IPS-NIHi7 (cell line): ENCODE measurements around the gene AGBL1.
"Not testable (repeated sequence)": the region's sequence is repeated elsewhere in the genome, so short reads cannot be mapped to it uniquely, and the experiment has no call there.

Experiments used
- DNase-seq: peaks from one replicate; pipeline ENCODE4 v3.0.0; 2012; ENCODE audit warnings: mixed read lengths; ENCODE audit errors: extremely low spot score

The AGBL1 gene

DNA sequence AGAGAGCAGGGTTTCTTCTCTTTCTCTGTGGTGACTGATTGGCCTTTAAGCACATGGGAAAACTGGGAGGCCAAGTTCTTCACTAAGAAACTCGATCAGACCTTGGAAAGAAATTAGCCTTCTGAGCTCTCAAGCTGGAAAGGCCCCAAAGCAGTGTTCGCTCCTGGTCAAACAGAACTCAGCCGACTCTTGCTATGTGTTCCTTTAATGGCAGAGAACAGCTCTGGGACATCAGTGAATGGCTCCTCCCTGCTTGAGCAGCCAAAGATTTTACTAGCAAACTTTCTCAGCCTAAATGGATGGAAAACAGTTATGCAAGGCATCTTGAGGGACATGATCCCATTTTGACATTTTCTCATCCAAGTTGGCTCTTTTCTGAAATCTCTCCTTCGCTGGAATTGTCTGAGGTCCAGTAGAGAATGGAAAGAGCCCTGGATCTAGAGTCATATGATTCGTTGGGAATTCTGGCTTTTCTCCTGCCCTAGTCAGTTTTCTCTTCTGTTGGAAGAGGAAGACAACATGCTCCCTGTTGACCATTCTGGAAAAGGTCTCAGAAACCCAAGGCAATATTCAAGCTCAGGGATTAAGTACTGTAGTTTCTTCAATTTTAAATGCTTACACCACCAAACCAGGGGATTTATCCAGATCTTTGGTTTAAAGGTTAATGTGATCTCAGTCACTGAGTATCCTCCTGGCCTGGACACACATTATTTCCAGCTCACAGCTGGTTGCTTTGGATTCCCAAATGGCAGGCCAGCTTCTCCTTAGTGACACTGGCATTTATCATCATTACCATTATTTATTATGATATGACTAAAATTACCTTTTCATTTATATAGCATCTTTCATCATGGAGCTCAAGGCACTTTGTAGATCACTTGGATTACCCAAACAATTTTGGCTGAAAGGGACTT, 319.6 kb downstream of the AGBL1 start:
- no peak for DNase-seq

DNA sequence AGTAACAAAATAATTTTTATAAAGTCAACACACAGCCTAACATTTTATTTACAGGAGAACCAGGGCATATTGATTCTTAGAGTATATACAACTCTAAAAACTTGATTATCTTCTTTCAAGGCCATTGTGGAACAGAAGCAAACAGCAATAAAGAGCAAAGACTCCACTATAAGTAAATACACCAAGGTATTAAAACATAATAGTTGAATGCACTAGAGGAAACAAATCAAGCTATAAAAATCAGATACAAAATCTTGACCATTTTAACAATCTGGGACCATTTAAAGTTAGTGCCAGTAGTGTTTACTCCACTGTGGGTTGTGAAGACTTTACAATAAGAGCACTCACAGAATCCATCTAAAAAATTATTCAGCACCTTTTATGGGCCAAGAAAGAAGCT, 323.6 kb downstream of the AGBL1 start:
- DNase-seq = no peak

DNA sequence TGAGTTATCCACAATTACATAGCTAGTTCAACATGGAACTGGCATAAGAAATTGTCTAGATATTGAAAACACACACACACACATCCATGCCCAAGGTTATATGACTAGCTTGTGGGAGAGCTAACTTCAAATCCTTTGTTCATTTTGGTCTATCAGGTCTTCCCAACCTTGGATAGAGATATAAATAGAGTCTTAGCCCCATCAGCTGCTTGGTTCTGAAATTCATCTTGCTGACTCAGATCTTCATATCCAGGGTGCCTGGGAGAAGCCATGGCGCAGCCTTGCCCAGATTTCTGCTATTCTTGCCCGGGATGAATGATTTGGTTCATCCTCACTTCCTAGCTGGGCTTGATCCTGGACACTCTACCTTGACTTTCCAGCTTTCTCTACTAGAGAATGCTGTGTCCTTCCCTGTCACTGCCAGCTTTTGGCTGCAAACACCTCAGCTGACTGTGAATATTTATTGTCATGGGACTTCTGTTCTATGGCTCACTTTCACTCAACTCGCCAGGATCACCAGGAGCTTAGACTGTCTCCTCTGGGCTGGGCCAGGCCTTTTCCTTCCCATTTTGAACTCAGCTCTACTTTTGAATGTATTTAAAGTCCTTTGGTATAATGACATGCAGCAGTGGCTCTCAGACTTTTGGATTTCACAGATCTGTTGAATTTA, 324.4 kb downstream of the AGBL1 start:
- DNase-seq = no peak

DNA sequence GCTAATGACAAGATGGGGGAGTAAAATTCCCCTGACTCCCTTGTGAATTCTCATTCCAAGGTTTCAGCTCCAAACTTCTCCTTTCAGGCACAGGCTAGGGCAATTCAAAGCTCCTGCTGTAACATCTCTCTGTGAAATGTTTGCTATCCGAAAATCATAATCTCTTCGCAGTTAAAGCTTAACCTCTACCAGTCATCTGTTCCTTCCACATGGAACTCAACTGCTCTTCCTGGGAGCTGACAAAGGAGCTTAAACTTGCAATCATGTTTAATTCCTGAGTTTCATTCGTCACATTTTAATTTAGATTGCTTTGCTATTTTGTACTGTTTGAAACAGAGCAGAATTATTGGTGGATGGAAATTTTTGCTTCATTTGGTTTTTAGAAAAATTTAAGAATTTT, 328.6 kb downstream of the AGBL1 start:
- DNase-seq = no peak

DNA sequence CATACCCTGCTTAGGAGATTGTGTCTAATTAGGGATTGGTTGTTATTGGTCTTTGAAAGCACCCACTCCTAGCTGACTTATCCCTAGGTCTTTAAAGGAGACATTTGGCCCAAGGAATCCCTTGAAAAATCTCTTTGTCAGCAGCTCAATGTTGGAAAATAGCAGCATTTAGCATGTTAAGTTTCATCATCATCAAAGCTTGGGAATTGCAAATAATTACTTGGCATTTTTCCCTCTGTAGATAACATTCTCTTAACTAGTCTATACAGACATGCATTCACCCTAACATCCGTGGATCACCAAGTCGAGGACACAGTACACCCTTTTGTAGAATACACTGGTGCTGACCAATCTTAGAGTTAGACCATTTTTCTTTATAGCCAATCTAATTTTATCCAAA, 332.2 kb downstream of the AGBL1 start:
- no peak for DNase-seq

DNA sequence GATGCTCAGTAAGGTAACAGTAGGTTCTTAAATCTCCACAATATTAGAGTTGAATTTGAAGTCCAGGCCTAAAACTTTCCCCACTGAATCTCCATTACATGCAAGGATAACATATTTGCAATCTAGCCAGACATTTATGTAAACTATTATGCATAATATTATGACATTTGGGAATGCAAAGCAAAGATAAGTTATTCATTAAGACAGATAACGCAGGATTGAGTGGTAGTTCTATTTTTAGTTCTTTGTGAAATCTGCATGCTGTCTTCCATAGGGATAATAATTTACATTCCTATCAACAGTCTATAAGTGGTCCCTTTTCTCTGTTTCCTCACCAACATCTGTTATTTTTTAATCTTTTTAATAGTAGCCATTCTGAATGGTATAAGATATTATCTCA, 333.5 kb downstream of the AGBL1 start:
- no peak for DNase-seq

DNA sequence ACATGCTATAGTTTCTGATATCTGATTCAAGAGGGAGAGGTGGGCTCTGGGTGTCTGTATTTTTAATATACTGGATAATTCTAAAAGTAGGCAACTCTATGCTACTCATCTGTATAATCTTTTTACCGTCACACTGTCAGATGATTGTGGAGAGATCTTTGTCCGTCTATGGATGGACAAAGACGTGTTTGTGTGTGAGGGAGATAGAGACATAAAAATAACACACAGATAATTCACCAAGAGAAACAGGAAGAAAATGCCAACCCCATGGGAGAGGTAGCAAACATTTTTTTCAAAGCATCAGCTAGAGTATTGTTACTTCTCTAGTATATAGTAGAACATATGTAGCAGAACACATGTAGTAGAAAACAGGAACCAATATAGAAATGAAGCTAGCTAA, 346.1 kb downstream of the AGBL1 start:
- no peak for DNase-seq

DNA sequence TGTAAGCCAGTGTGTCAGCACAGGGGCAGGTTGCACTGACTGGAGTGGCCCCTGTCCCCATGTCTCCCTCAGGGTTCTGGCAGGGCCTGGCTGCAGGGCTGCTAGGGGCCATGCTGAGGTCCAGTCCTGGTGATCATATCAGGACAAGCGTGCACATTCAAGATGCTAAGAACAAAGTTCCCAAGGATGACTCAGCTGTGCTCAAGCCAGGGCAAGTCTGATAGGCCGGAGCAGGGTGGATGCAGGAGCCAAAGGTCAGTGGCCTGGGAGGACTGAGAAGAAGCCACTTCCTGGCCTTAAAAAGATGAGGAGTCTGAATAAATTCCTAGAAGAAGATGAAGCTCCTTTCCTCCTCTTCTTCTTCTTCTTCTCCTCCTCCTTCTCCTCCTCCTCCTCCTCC, 353.2 kb downstream of the AGBL1 start:
- no peak for DNase-seq

DNA sequence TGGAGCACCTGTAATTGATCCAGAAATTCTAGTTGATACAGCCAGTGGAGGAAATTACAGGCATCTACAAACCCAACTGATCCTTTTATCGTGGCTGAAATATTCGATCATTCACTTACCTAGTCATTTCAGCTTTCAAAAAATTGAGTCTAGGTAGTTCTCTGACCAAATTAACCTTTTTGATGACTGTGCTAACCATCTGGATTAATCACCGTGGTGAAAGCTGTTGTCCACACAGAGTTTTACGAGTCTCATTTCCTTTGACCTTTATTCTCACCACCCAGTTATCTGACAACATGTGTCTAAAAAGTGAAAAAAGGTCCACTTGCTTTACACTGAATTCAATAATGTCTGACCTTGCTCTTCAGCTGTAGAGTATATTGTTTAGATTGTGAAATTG, 354.3 kb downstream of the AGBL1 start:
- no peak for DNase-seq

DNA sequence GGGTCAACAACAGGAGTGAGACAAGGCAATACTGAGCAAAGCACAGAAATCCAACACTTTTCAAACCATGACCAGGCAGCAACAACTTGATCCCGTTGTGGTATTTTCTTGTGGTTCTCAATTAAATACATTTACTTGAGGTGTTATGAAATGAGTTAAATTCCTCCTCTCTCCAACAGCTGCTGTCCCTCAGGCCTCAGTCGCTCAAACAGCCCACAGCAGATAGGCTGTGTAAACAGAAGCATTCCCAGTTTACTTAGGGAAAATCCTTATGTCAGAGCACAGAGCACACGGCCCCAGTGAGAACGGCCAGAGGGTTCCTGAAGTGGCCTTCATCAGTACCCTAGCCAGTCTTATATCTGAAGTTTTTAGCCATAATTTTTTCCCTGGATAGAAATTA, 359.9 kb downstream of the AGBL1 start:
- DNase-seq = no peak

DNA sequence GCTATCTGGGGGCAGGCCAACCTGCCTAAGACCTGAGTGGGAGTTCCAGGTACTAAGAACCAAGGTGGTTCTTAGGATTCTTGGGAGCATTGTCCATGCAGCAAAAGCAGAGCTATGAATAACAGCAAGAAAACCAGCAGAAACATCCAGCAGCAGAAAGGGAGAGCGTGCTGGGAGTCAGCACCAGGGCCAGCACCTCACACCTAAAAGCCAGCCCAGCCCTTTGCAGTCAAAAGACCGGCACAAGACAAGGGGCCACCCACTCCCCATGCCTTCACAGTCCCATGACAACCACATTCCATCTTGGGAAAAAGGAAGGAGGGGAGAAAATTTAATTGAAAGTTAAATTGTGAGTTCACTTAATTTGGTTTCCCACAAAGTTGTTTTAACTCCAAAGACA, 364.9 kb downstream of the AGBL1 start:
- DNase-seq = peak; percentile 84

DNA sequence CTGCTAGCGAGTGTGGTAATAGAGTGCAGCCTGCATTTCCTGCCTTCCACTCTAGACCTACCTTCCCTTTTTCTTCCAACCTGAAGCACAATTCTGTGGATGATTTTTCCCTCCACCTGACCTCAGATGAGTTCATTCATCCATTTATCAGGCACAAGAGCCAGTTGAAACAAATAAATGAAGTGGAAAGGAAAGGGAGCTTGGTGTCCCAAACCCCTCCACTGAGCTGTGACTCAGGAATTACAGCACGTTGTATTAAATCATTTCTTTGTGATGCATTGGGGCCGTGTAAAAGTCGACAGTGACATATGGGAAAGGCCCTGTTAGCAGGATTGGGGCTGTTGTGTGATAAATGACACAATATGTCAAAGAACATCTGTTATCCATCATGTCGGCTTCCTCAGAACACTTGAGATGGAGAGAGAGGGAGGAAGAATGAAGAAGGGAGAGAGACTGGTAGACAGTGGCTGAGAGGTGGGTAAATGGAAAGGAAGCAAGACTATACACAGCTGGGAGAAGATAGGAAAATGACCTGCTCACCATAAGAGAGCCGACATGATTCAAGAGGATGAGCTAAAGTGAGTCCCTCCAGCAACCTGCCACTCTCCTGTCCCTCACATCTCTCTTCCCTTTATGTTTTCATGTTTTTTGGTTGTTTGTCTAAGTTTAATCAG, 366.0 kb downstream of the AGBL1 start:
- no peak for DNase-seq

DNA sequence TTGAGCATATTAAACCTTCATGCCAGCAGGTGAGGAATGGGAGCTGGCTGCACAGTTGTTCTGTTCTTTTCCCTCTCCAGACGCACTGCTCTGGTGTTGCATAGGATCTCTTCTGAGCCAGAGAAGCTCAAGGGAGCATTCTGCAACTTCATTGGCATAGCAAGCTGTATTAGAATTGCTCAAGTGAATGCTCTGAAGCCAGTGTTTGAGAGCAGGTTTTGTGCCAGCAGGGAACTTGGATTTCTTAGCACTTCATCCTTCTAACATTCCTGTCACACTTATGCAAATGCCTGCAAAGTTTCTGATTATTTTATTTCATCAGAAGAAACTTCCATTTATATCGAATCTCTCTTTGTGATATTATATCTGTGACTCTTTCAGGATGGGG, 366.6 kb downstream of the AGBL1 start:
- no peak for DNase-seq

DNA sequence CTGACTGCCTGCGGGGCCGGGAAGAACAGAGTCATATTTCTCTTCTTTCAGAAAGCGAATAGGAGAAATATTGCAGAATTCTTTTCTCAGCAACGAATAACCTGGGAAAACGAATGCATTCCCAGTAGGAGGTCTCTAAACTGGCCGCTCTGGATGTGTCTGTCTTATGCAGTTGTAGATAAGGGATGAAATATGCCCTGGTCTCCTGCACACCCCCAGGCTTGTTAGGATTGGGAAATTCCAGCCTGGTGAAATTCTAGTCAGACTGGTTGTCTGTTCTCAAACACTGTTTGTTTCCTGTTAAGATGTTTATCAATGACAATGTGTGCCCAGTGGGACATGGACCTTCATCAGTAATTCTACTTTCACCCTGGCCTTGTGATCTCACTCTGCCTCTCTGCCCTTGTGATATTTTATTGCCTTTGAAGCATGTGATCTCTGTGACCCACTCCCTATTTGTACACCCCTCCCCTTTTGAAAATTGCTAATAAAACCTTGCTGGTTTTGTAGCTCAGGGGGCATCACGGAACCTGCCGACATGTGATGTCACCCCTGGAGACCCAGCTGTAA, 385.9 kb downstream of the AGBL1 start:
- not testable (repeated sequence) for DNase-seq

DNA sequence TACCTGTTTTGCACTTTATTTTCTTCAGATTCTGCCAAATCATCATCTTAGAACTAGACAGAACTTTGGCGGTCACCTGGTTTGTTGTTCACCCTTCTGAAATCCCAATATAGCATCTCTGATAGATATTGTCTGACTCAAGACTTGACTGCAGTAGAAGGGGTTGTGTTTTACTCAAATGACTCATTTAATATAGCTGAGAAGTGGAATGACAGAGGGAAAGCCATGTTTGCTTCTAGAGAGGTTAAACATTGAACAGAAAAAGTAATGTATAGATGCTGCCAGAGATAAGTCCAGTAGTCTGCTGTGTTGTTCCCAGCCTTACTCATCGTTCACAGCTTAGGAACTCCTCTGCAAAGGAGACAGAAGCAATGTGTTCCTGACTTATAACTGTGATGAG, 402.0 kb downstream of the AGBL1 start:
- DNase-seq = no peak

DNA sequence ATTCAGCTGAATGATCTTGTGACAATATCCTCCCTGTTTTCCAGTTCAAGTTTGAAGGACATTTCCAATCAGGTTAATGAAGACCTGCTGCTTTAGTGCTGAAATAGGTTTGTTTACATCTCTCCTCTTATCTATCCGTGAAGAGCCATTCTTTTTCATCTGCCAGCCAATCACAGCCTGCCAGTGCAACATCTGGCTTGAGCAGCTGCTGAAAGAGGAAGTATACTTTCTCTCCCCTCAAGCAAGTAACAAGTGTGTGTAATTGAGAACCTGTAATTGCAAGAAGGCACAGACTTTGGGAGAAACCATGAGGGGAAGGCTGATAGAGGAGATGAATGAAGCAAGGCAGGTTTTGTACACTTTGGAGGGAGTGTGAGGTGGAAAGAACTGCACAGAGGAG, 404.3 kb downstream of the AGBL1 start:
- peak; percentile 13 for DNase-seq

DNA sequence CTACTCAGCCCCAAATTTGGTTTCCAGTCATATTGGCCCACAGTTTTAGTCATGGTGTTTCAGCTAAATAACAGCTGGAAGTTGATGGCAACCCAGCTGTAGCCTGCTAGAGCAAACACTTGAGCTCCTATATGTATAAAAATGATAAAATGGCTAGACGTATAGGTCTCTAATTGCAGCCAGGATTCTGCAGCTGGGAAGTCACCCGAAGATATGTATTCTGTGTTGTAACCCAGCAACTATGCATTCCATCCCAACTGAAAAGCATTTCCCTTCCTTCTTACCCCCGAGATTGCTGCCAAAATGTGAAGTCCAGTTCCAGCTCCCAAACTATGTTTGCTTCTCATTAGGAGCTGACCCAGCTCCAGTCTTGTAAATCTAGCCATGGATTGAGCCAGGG, 408.4 kb downstream of the AGBL1 start:
- DNase-seq = no peak

DNA sequence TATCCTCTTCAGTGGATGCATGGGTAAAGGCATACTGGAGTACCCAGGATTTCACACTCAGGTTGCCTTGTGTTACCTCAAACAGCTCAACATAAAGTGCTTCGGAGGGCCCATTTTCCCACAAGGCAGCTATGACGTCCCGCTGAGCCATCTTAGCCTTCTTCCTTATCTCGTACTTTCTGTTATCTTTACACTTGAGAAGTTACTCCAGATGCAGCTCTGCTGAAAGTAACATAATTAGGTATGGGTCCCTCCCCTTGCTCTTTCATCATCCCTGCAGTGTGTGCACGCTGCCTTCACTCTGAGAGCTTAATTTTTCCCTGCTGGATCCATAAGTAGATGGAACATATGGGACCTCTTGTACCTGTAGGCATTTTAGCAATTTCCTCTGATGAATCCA, 410.3 kb downstream of the AGBL1 start:
- peak; percentile 13 for DNase-seq

DNA sequence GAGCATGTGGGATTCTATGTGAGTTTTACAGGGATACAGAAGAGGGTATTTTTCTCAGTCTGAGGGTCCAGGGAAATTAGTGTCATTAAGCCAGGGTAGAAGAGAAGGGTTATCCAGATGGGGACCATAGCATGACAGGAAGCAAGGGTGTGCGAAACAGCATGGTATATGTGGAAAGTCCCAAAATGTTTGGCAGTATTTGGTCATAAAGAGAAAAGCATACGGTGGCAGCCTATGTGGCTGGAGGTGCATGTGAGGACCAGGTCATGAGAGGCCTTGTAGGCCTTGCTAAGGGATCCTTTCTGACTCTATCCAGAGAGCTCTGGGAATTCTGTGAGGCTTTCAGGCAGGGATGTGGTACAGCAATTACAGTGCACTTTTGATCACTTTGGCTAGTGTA, 411.4 kb downstream of the AGBL1 start:
- DNase-seq = no peak

DNA sequence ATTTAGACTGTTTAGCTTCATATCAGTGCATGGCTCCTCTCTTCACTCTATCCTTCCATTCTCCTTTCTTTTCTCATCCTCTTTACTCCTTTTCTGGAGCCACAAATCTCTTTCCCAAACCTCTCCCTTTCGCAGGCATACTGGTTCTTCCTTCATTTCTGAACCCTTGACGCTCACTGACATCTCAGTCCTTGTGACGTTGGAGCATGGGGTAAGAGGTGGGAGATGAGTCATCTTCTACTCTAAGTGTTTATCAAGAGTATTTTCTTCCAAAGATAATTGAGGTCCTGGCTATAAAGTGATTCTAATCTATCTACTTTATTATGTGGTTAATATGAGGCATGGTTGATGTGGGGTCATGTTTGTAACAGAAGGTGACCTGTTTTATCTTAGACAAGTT, 414.2 kb downstream of the AGBL1 start:
- no peak for DNase-seq

DNA sequence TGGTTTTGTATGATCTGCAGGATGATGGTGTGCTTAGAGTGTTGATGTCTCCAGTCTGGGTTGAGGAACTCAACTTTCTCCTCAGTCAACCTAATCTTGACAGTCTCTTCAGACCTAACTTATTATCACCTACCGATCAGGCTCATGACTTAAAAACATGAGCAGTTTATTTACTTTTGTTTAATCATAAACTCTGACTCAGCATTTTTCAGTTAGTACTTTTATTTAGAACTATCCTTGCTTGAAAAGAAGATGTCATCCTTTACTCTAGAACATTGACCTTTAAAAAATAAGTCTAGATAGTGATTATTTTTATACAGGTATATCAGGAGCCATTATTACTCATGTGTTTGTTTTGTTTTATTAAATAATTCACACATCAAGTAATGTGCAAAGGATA, 414.8 kb downstream of the AGBL1 start:
- DNase-seq = no peak

DNA sequence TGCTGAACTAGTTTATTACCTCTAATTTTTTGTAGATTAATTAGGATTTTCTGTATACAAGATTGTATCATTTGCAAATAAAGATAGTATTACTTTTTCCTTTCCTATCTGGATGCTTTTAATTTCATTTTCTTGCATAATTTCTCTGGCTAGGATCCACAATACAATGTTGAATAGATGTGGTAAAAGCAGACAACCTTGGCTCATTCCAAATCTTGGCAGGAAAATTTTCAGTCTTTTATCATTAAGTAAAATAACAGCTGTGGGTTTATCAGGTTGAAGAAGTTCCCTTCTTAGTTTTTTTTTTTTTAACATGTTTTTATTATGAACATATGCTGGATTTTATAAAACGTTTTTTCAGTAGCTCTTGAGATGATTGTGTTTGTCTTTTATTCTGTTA, 422.6 kb downstream of the AGBL1 start:
- no peak for DNase-seq

DNA sequence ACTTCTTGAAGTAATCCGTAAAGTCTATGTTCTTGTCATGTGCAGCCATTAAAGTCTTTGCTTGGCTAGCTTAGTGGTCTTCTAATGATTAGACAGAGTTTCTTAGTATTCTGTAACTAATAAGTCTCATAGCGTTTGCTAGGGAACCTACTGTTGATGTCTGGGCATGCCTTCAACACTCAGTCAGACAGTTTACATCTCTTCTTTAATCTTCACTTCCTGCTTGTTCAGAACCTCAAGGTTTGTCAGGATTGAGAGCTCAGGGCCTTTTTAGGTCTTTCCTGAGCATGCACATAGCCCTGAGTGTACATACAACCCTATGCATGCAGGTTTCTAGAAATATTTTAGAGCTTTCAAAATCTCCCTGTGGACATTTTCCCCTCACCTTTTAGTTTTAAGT, 426.3 kb downstream of the AGBL1 start:
- no peak for DNase-seq
